BLaER1 treated with 17β-estradiol and CSF1 and Interleukin-3, amounts not matched to agents 10 nM and 100 nM (cell line): ENCODE results near the gene MAN1C1.
A peak's percentile ranks its signal among the peaks of the same experiment; 100 is the strongest.

ENCODE experiments used
- H3K27ac ChIP-seq, 11 experiments: shearing (Covaris generic); formaldehyde crosslinking; 2 replicates each; pipeline ENCODE4 v1.8.1; 2022
- H3K27me3 ChIP-seq, 11 experiments: shearing (Covaris generic); formaldehyde crosslinking; 2 replicates each; pipeline ENCODE4 v1.8.1; 2022
- H3K36me3 ChIP-seq, 11 experiments: shearing (Covaris generic); formaldehyde crosslinking; 2 replicates each; pipeline ENCODE4 v1.8.1; 2022
- H3K4me1 ChIP-seq, 10 experiments: shearing (Covaris generic); formaldehyde crosslinking; 2 replicates each; pipeline ENCODE4 v1.8.1; 2022
- H3K4me2 ChIP-seq, 11 experiments: shearing (Covaris generic); formaldehyde crosslinking; 2 replicates each; pipeline ENCODE4 v1.8.1; 2022
- H3K4me3 ChIP-seq, 10 experiments: shearing (Covaris generic); formaldehyde crosslinking; 2 replicates each; pipeline ENCODE4 v1.8.1; 2022
- H3K9ac ChIP-seq, 11 experiments: shearing (Covaris generic); formaldehyde crosslinking; 2 replicates each; pipeline ENCODE4 v1.8.1; 2022
- H3K9me3 ChIP-seq, 11 experiments: shearing (Covaris generic); formaldehyde crosslinking; replicated peaks in 1 of 11; 2 replicates each; pipeline ENCODE4 v1.8.1; 2022
- H4K20me1 ChIP-seq, 11 experiments: shearing (Covaris generic); formaldehyde crosslinking; 2 replicates each; pipeline ENCODE4 v1.8.1; 2022
- Cebpa-rat ChIP-seq, 11 experiments: shearing (Covaris generic); IDR thresholded peaks; 2 replicates each; pipeline ENCODE4 v1.8.1; 2022

MAN1C1 gene

GRCh38 chr1:25620701-25621350 is 4.2 kb downstream of the MAN1C1 start:
- peaks cover 11 to 40% (median 34%) of the 10 kb centered on the region in 10 experiments for H3K4me1 ChIP-seq
- no peaks in the 10 kb centered on the region for H3K36me3 ChIP-seq
- H3K9me3 ChIP-seq = peaks cover 0 to 6% (median 4%) of the 10 kb centered on the region in 11 experiments; a peak in 13 of 22 replicates
- H4K20me1 ChIP-seq = peaks cover 0 to 61% (median 11%) of the 10 kb centered on the region in 11 experiments; a peak in 13 of 22 replicates
- no peak overlapping the region for H3K4me3 ChIP-seq
- no peak overlapping the region for H3K9ac ChIP-seq
- peaks cover 23 to 48% (median 32%) of the 10 kb centered on the region in 11 experiments for H3K27me3 ChIP-seq
- no peak for TF ChIP-seq Cebpa-rat (IDR thresholded peaks at IDR 0.05)
- no peak overlapping the region for H3K27ac ChIP-seq
- H3K4me2 ChIP-seq = peak overlapping the region in 1 of 11 experiments; percentile 97; a peak in 1 of 22 replicates

GRCh38 chr1:25621876-25622275 is 5.3 kb downstream of the MAN1C1 start:
- H4K20me1 ChIP-seq = peaks cover 0 to 61% (median 9%) of the 10 kb centered on the region in 11 experiments; a peak in 12 of 22 replicates
- peaks cover 0 to 16% (median 10%) of the 10 kb centered on the region in 11 experiments; a peak in 17 of 22 replicates for H3K9me3 ChIP-seq
- H3K27me3 ChIP-seq = peaks cover 23 to 47% (median 32%) of the 10 kb centered on the region in 11 experiments
- H3K4me2 ChIP-seq = no peak overlapping the region
- TF ChIP-seq Cebpa-rat (IDR thresholded peaks at IDR 0.05) = no peak
- H3K9ac ChIP-seq = no peak overlapping the region
- no peak overlapping the region for H3K4me3 ChIP-seq
- H3K27ac ChIP-seq = no peak overlapping the region
- H3K36me3 ChIP-seq = no peaks in the 10 kb centered on the region
- peaks cover 11 to 34% (median 28%) of the 10 kb centered on the region in 10 experiments for H3K4me1 ChIP-seq

GRCh38 chr1:25622531-25622930 is 5.9 kb downstream of the MAN1C1 start:
- Histone ChIP-seq H3K27ac (no peak overlapping the region), H3K4me2 (no peak overlapping the region), H3K36me3 (no peaks in the 10 kb centered on the region), H3K9me3 (peaks cover 0 to 17% (median 10%) of the 10 kb centered on the region in 11 experiments; a peak in 17 of 22 replicates), H3K27me3 (peaks cover 16 to 41% (median 25%) of the 10 kb centered on the region in 11 experiments), H3K4me1 (peaks cover 10 to 27% (median 22%) of the 10 kb centered on the region in 10 experiments), H4K20me1 (peaks cover 0 to 61% (median 8%) of the 10 kb centered on the region in 11 experiments; a peak in 11 of 22 replicates), H3K9ac (no peak overlapping the region), H3K4me3 (no peak overlapping the region)
- no peak for TF ChIP-seq Cebpa-rat (IDR thresholded peaks at IDR 0.05)

- Histone ChIP-seq H3K9me3 (peaks cover 0 to 17% (median 10%) of the 10 kb centered on the region in 11 experiments; a peak in 17 of 22 replicates), H3K4me2 (peak overlapping the region in 4 of 11 experiments; percentile 46 to 62 (median 48); a peak in 3 of 22 replicates), H3K4me1 (peaks cover 5 to 22% (median 17%) of the 10 kb centered on the region in 10 experiments), H3K27ac (no peak overlapping the region), H3K27me3 (peaks cover 11 to 36% (median 20%) of the 10 kb centered on the region in 11 experiments), H3K4me3 (no peak overlapping the region), H4K20me1 (peaks cover 0 to 61% (median 7%) of the 10 kb centered on the region in 11 experiments; a peak in 11 of 22 replicates), H3K36me3 (no peaks in the 10 kb centered on the region), H3K9ac (no peak overlapping the region)
- no peak for TF ChIP-seq Cebpa-rat (IDR thresholded peaks at IDR 0.05)
Measured at GRCh38 chr1:25623007-25623406, 6.4 kb downstream of the MAN1C1 start.

GRCh38 chr1:25623731-25624130 is 7.1 kb downstream of the MAN1C1 start:
- TF ChIP-seq Cebpa-rat (IDR thresholded peaks at IDR 0.05) = no peak
- peaks cover 4 to 29% (median 13%) of the 10 kb centered on the region in 11 experiments for H3K27me3 ChIP-seq
- peaks cover 0 to 17% (median 13%) of the 10 kb centered on the region in 10 experiments; a peak in 16 of 20 replicates for H3K4me1 ChIP-seq

GRCh38 chr1:25624156-25624555 is 7.6 kb downstream of the MAN1C1 start:
- peak in 2 of 11 experiments; percentile 35 to 68; a peak in 1 of 22 replicates for TF ChIP-seq Cebpa-rat (IDR thresholded peaks at IDR 0.05)
- H3K9ac ChIP-seq = no peak overlapping the region
- H4K20me1 ChIP-seq = peaks cover 0 to 53% (median 0%) of the 10 kb centered on the region in 11 experiments; a peak in 5 of 22 replicates

More at GRCh38 chr1:25623731-25624130, 7.1 kb downstream of the MAN1C1 start:
- Histone ChIP-seq H3K4me3 (no peak overlapping the region), H3K36me3 (no peaks in the 10 kb centered on the region), H3K9ac (no peak overlapping the region), H3K27ac (0 out of 22 replicates have a peak overlapping the region, but pooled peaks of 1 of the 11 experiments have one; percentile 44), H3K4me2 (peak overlapping the region in 9 of 11 experiments; percentile 37 to 67 (median 50); a peak in 17 of 22 replicates), H3K9me3 (peaks cover 0 to 18% (median 10%) of the 10 kb centered on the region in 11 experiments; a peak in 17 of 22 replicates), H4K20me1 (peaks cover 0 to 57% (median 0%) of the 10 kb centered on the region in 11 experiments; a peak in 5 of 22 replicates)

GRCh38 chr1:25624604-25625003 is 8.0 kb downstream of the MAN1C1 start:
- no peak overlapping the region for H3K9ac ChIP-seq
- peaks cover 0 to 20% (median 4%) of the 10 kb centered on the region in 11 experiments; a peak in 11 of 22 replicates for H3K27me3 ChIP-seq
- no peak for TF ChIP-seq Cebpa-rat (IDR thresholded peaks at IDR 0.05)
- H3K9me3 ChIP-seq = peaks cover 0 to 23% (median 10%) of the 10 kb centered on the region in 11 experiments; a peak in 17 of 22 replicates
- H4K20me1 ChIP-seq = peaks cover 0 to 49% (median 0%) of the 10 kb centered on the region in 11 experiments; a peak in 4 of 22 replicates
- peak overlapping the region in 1 of 11 experiments; percentile 17; a peak in 1 of 22 replicates for H3K27ac ChIP-seq
- peaks cover 0 to 22% (median 13%) of the 10 kb centered on the region in 10 experiments; a peak in 15 of 20 replicates for H3K4me1 ChIP-seq
- no peak overlapping the region for H3K4me3 ChIP-seq
- no peaks in the 10 kb centered on the region for H3K36me3 ChIP-seq
- peak overlapping the region in 9 of 11 experiments; percentile 37 to 67 (median 50); a peak in 17 of 22 replicates for H3K4me2 ChIP-seq

More at GRCh38 chr1:25624156-25624555, 7.6 kb downstream of the MAN1C1 start:
- Histone ChIP-seq H3K4me1 (peaks cover 0 to 18% (median 13%) of the 10 kb centered on the region in 10 experiments; a peak in 15 of 20 replicates), H3K4me2 (peak overlapping the region in 9 of 11 experiments; percentile 37 to 67 (median 50); a peak in 18 of 22 replicates), H3K27me3 (peaks cover 0 to 24% (median 9%) of the 10 kb centered on the region in 11 experiments; a peak in 13 of 22 replicates), H3K27ac (peak overlapping the region in 1 of 11 experiments; percentile 44; a peak in 1 of 22 replicates), H3K36me3 (no peaks in the 10 kb centered on the region), H3K9me3 (peaks cover 0 to 22% (median 10%) of the 10 kb centered on the region in 11 experiments; a peak in 17 of 22 replicates), H3K4me3 (no peak overlapping the region)

GRCh38 chr1:25626018-25626417 is 9.4 kb downstream of the MAN1C1 start:
- no peak overlapping the region for H3K4me2 ChIP-seq
- peaks cover 0 to 24% (median 13%) of the 10 kb centered on the region in 10 experiments; a peak in 15 of 20 replicates for H3K4me1 ChIP-seq
- no peak overlapping the region for H3K9ac ChIP-seq
- peaks cover 0 to 38% (median 0%) of the 10 kb centered on the region in 11 experiments; a peak in 3 of 22 replicates for H4K20me1 ChIP-seq
- H3K9me3 ChIP-seq = peaks cover 0 to 23% (median 10%) of the 10 kb centered on the region in 11 experiments; a peak in 17 of 22 replicates
- no peaks in the 10 kb centered on the region for H3K36me3 ChIP-seq
- H3K27ac ChIP-seq = no peak overlapping the region
- H3K27me3 ChIP-seq = peaks cover 0 to 6% (median 0%) of the 10 kb centered on the region in 11 experiments; a peak in 2 of 22 replicates
- no peak for TF ChIP-seq Cebpa-rat (IDR thresholded peaks at IDR 0.05)
- no peak overlapping the region for H3K4me3 ChIP-seq
